HL-60 (cell line): ENCODE data around the gene DPH2.
A peak's percentile ranks its signal among the peaks of the same experiment; 100 is the strongest.

Experiments
- DNase-seq, 2 experiments: peaks; one replicate each; pipeline ENCODE4 v3.0.0-alpha.2; 2010 to 2020; ENCODE audit warnings: low read depth in 1 of 2, low spot score in 1 of 2
- H3K27ac ChIP-seq: fragments of 250-450 bp; sonication (Bioruptor Pico); replicated peaks from 2 replicates; pipeline ENCODE4 v1.5.1; 2020; ENCODE audit warnings: mild to moderate bottlenecking, moderate library complexity
- H3K27me3 ChIP-seq: fragments of 250-450 bp; sonication (Bioruptor Pico); 2 replicates; pipeline ENCODE4 v1.5.1; 2021; ENCODE audit warnings: mild to moderate bottlenecking, moderate library complexity; ENCODE audit not compliant: insufficient read depth, poor library complexity, severe bottlenecking
- H3K4me3 ChIP-seq: replicated peaks from 2 replicates; pipeline ENCODE4 v1.5.1; 2011; ENCODE audit warnings: mild to moderate bottlenecking, control low read depth, low read length; ENCODE audit not compliant: insufficient read depth
- CTCF ChIP-seq: IDR thresholded peaks from one replicate; pipeline ENCODE4 v1.5.1; 2011; ENCODE audit warnings: low read length, control low read depth, inconsistent platforms; ENCODE audit not compliant: insufficient read depth
- GABPA ChIP-seq: IDR thresholded peaks from 2 replicates; pipeline ENCODE4 v1.6.1; 2012; ENCODE audit warnings: low read depth
- POLR2AphosphoS5 ChIP-seq: IDR thresholded peaks from 2 replicates; pipeline ENCODE4 v1.6.1; 2012; ENCODE audit warnings: low read depth
- REST ChIP-seq: IDR thresholded peaks from 2 replicates; pipeline ENCODE4 v1.6.1; 2012; ENCODE audit warnings: low read depth; ENCODE audit not compliant: insufficient replicate concordance
- SPI1 ChIP-seq: IDR thresholded peaks from 2 replicates; pipeline ENCODE4 v1.6.1; 2012; ENCODE audit warnings: low read depth, mild to moderate bottlenecking, borderline replicate concordance

The DPH2 gene

GRCh38 chr1:43965316-43965715, 4.5 kb upstream of the DPH2 start:
- H3K4me3 ChIP-seq, result no peak overlapping the region
- DNase-seq, result no peak
- H3K27me3 ChIP-seq, result no peaks in the 10 kb centered on the region
- TF ChIP-seq REST, result no peak
- TF ChIP-seq SPI1, result no peak
- no peak for TF ChIP-seq CTCF
- no peak for TF ChIP-seq POLR2AphosphoS5
- TF ChIP-seq GABPA, result no peak
- H3K27ac ChIP-seq, result no peak overlapping the region

GRCh38 chr1:43968348-43968948, 1.4 kb upstream of the DPH2 start:
- DNase-seq, result no peak
- TF ChIP-seq CTCF (no peak), REST (peak; percentile 98)

GRCh38 chr1:43969416-43969745, 429 bp upstream of the DPH2 start:
- Histone ChIP-seq H3K27ac (no peak overlapping the region), H3K27me3 (no peaks in the 10 kb centered on the region), H3K4me3 (no peak overlapping the region)
- DNase-seq, result no peak
- TF ChIP-seq SPI1 (no peak), REST (no peak), POLR2AphosphoS5 (no peak), CTCF (no peak), GABPA (no peak)

More at GRCh38 chr1:43968348-43968948, 1.4 kb upstream of the DPH2 start:
- H3K27ac ChIP-seq, result no peak overlapping the region
- H3K27me3 ChIP-seq, result no peaks in the 10 kb centered on the region
- no peak overlapping the region for H3K4me3 ChIP-seq
